HUES64 (cell line): ENCODE data around the gene URB1.
"Not testable (repeated sequence)": the region's sequence is repeated elsewhere in the genome, so short reads cannot be mapped to it uniquely, and the experiment has no call there.

ENCODE experiments used
- H3K27ac ChIP-seq: 2 replicates; pipeline ENCODE4 v1.7.0; 2013; ENCODE audit warnings: low read depth, low read length, inconsistent platforms
- H3K27me3 ChIP-seq: 2 replicates; pipeline ENCODE4 v1.6.1; 2013; ENCODE audit warnings: mild to moderate bottlenecking, low read length; ENCODE audit not compliant: insufficient read depth
- H3K36me3 ChIP-seq: 2 replicates; pipeline ENCODE4 v1.6.1; 2013; ENCODE audit warnings: mild to moderate bottlenecking, low read length; ENCODE audit not compliant: insufficient read depth
- H3K4me1 ChIP-seq: 2 replicates; pipeline ENCODE4 v1.6.1; 2013; ENCODE audit warnings: mild to moderate bottlenecking, low read length, moderate library complexity; ENCODE audit not compliant: insufficient read depth
- H3K4me3 ChIP-seq: 2 replicates; pipeline ENCODE4 v1.5.1; 2013; ENCODE audit warnings: mild to moderate bottlenecking, low read length, moderate library complexity
- H3K9ac ChIP-seq: 2 replicates; pipeline ENCODE4 v1.6.1; 2013; ENCODE audit warnings: mild to moderate bottlenecking, low read depth, low read length
- H3K9me3 ChIP-seq: 2 replicates; pipeline ENCODE4 v1.6.1; 2013; ENCODE audit warnings: low read depth, low read length; ENCODE audit not compliant: insufficient read depth
- WGBS: fragments of 150-250, 120-280 bp; methylation state at CpG from one replicate; pipeline ENCODE4 v1.1.7; 2013; ENCODE audit warnings: missing lambda C conversion rate; 5-methylcytosine and 5-hydroxymethylcytosine counted together

URB1 gene

GRCh38 chr21:32410916-32411315 is 18.1 kb upstream of the URB1 start:
- no peak overlapping the region for H3K27ac ChIP-seq
- H3K9me3 ChIP-seq, result no peaks in the 10 kb centered on the region
- no peaks in the 10 kb centered on the region for H3K36me3 ChIP-seq
- H3K9ac ChIP-seq, result no peak overlapping the region
- peaks cover 67% of the 10 kb centered on the region for H3K27me3 ChIP-seq
- peaks cover 18% of the 10 kb centered on the region for H3K4me1 ChIP-seq
- 90% methylated on average over 4 of the region's 5 CpGs for WGBS
- no peak overlapping the region for H3K4me3 ChIP-seq

GRCh38 chr21:32410291-32410690 is 17.5 kb upstream of the URB1 start:
- WGBS, result 92% methylated on average over 4 of the region's 4 CpGs
- no peak overlapping the region for H3K4me3 ChIP-seq
- H3K27ac ChIP-seq, result no peak overlapping the region

DNA sequence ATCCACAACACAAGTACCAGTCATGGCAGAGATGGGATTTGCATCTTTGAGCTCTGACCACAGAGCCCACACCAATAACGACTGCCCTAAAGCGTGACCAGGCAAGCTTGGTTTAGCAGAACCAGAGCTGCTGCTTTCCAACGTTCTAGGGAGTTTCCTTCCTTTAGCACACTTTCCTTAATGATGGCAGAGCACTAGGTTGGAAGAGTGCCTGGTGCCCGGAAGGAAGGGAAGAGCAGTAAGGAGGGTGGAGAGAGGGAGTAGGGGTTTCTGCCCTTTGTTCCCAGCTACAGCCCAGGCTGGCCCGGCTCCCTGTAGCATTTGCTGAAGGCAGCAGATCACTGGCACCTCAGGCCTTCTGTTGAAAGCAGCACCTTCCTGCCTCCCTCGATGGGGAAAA is 13.6 kb upstream of the URB1 start:
- no peak overlapping the region for H3K9ac ChIP-seq
- H3K27ac ChIP-seq, result no peak overlapping the region
- WGBS, result 90% methylated on average over 6 of the region's 6 CpGs
- H3K36me3 ChIP-seq, result no peaks in the 10 kb centered on the region
- no peaks in the 10 kb centered on the region for H3K9me3 ChIP-seq
- no peak overlapping the region for H3K4me3 ChIP-seq
- H3K27me3 ChIP-seq, result peaks cover 28% of the 10 kb centered on the region
- H3K4me1 ChIP-seq, result peaks cover 4% of the 10 kb centered on the region; the same call in 1 of the 2 replicates

More at GRCh38 chr21:32410291-32410690, 17.5 kb upstream of the URB1 start:
- Histone ChIP-seq H3K27me3 (peaks cover 67% of the 10 kb centered on the region), H3K36me3 (no peaks in the 10 kb centered on the region), H3K9ac (no peak overlapping the region), H3K4me1 (peaks cover 12% of the 10 kb centered on the region), H3K9me3 (no peaks in the 10 kb centered on the region)

DNA sequence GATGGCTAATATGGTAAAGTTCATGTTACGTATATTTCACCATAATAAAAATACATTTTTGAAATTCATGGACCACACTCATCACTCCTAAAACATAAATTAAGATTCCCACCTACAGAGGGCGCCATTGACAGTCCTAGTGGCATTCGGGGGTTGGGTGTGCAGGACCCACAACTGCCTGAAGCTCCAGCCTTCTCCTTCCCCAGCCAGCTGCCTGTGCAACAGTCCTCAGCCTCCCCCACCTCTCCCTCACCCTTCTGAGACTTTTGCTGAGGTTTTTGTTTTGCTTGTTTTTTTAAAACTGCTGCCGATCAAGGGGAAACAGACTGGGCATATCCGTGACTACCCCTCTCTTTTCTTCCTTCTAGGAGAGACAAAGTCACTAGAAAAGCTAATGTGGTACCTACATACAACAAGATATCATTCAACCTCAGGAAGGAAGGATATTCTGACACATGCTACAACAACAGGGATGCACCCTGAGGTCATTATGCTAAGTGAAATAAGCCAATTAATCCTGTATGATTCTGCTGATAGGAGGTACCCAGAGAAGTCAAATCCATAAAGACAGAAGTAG is 10.5 kb upstream of the URB1 start:
- no peak overlapping the region for H3K27ac ChIP-seq
- no peak overlapping the region for H3K9ac ChIP-seq
- H3K27me3 ChIP-seq, result no peaks in the 10 kb centered on the region
- H3K9me3 ChIP-seq, result no peaks in the 10 kb centered on the region
- 31% methylated on average over 4 of the region's 5 CpGs for WGBS
- no peak overlapping the region for H3K4me3 ChIP-seq
- peaks cover 4% of the 10 kb centered on the region; the same call in 1 of the 2 replicates for H3K4me1 ChIP-seq
- H3K36me3 ChIP-seq, result no peaks in the 10 kb centered on the region

- Histone ChIP-seq H3K9me3 (0 out of 2 replicates have a peak, but pooled peaks cover 4% of the 10 kb centered on the region), H3K27ac (peak overlapping the region; percentile 48; the same call in 1 of the 2 replicates), H3K9ac (no peak overlapping the region), H3K27me3 (peaks cover 5% of the 10 kb centered on the region; the same call in 1 of the 2 replicates), H3K4me3 (peak overlapping the region; percentile 83), H3K36me3 (peaks cover 3% of the 10 kb centered on the region), H3K4me1 (0 out of 2 replicates have a peak, but pooled peaks cover 3% of the 10 kb centered on the region)
- WGBS, result 85% methylated on average over 9 of the region's 9 CpGs
Observed at GRCh38 chr21:32393677-32394001, 827 bp upstream of the URB1 start.

- Histone ChIP-seq H3K27ac (no peak overlapping the region), H3K27me3 (peaks cover 5% of the 10 kb centered on the region; the same call in 1 of the 2 replicates), H3K4me1 (peaks cover 3% of the 10 kb centered on the region), H3K9ac (peak overlapping the region; percentile 76), H3K36me3 (peaks cover 3% of the 10 kb centered on the region), H3K4me3 (peak overlapping the region; percentile 83), H3K9me3 (0 out of 2 replicates have a peak, but pooled peaks cover 4% of the 10 kb centered on the region)
- WGBS, result 1% methylated on average over 32 of the region's 32 CpGs
Observed at GRCh38 chr21:32392299-32392879, 423 bp downstream of the URB1 start.

DNA sequence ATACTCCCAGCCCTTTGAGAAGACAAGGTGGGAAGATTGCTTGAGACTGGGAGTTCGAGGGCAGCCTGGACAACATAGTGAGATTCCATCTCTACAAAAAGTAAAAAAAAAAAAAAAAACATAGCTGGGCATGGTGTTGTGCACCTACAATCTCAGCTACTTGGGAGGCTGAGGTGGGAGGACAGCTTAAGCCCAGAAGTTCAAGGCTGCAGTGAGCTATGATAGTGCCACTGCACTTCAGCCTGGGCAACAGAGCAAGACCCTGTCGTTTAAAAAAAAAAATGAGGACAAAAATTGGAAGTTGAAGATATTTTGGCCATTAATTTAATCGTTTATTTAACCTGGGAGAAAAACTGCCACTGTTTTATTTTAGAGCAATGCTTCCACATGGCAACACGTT is 1.1 kb downstream of the URB1 start:
- Histone ChIP-seq H3K27ac (no peak overlapping the region), H3K27me3 (peaks cover 5% of the 10 kb centered on the region; the same call in 1 of the 2 replicates), H3K36me3 (peaks cover 3% of the 10 kb centered on the region), H3K4me3 (peak overlapping the region; percentile 83), H3K9me3 (no peaks in the 10 kb centered on the region), H3K9ac (no peak overlapping the region), H3K4me1 (peaks cover 3% of the 10 kb centered on the region)
- WGBS, result 64% methylated on average over 3 of the region's 4 CpGs

DNA sequence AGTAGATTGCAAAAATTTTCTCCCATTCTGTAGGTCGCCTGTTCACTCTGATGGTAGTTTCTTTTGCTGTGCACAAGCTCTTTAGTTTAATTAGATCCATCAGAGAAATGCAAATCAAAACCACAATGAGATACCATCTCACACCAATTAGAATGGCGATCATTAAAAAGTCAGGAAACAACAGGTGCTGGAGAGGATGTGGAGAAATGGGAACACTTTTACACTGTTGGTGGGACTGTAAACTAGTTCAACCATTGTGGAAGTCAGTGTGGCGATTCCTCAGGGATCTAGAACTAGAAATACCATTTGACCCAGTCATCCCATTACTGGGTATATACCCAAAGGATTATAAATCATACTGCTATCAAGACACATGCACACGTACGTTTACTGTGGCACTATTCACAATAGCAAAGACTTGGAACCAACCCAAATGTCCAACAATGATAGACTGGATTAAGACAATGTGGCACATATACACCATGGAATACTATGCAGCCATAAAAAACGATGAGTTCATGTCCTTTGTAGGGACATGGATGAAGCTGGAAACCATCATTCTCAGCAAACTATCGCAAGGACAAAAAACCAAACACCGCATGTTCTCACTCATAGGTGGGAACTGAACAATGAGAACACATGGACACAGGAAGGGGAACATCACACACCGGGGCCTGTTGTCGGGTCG is 2.1 kb downstream of the URB1 start:
- not testable (repeated sequence) for H3K27ac ChIP-seq, H3K36me3 ChIP-seq, H3K27me3 ChIP-seq, H3K9ac ChIP-seq, H3K4me1 ChIP-seq, H3K9me3 ChIP-seq, H3K4me3 ChIP-seq
- WGBS, result 98% methylated on average over 5 of the region's 11 CpGs

DNA sequence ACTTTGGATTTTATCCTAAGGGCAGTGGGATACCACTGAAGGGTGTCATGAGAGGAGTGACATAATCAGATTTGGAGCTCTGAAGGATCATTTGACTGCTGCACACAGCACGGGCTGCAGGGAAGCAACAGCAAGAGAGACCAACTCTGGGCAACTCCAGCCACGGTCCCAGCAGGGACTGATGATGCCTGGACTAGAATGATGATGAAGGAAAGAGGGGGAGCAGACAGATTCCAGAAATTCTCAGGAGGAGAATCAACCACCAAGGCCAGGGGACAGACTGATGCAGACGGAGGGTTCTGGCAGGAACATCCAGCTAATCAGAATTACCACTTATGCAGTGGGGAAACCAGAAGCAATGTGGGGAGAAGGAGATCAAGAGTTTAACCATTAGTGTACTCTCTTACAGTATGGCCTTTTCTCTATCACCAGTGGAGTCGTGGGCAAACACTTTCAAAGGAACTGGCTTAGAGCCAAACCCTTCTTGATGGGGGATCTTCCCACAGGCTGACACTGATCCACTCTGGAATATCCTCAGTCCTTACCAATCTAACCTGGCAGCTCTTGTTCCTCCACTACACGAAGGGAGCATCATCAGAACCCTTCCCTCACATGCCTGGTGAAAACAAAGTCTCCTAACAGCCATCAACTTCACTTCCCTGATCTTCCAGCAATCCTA is 3.3 kb downstream of the URB1 start:
- H3K4me1 ChIP-seq, result peaks cover 3% of the 10 kb centered on the region
- WGBS, result 86% methylated on average over 5 of the region's 5 CpGs
- peaks cover 13% of the 10 kb centered on the region for H3K36me3 ChIP-seq
- H3K9ac ChIP-seq, result no peak overlapping the region
- H3K27me3 ChIP-seq, result no peaks in the 10 kb centered on the region
- H3K4me3 ChIP-seq, result no peak overlapping the region
- no peaks in the 10 kb centered on the region for H3K9me3 ChIP-seq
- H3K27ac ChIP-seq, result no peak overlapping the region

DNA sequence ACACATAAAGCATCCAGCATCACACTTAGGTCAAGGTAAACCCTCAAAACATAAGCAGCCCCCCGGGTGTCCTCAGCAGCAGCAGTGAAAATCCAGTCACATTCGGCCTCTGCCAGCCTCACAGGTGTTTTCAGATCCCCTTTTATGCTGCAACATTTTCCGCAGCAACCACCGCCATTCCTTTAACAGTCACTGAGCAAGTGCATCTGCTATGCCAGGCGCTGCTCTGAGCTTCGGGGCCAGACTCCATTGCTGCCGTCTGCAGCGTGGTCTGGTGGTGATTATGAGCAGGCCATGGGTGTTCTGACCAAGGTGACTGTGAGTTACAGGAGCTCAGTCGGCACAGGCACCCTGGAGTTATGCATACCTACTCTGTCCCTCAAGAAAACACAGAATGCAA is 4.5 kb downstream of the URB1 start:
- no peak overlapping the region for H3K9ac ChIP-seq
- H3K4me1 ChIP-seq, result peaks cover 3% of the 10 kb centered on the region
- 89% methylated on average over 9 of the region's 9 CpGs for WGBS
- no peak overlapping the region for H3K4me3 ChIP-seq
- H3K36me3 ChIP-seq, result peaks cover 25% of the 10 kb centered on the region
- H3K27me3 ChIP-seq, result no peaks in the 10 kb centered on the region
- H3K9me3 ChIP-seq, result no peaks in the 10 kb centered on the region
- H3K27ac ChIP-seq, result no peak overlapping the region

- Histone ChIP-seq H3K9ac (no peak overlapping the region), H3K27me3 (no peaks in the 10 kb centered on the region), H3K27ac (no peak overlapping the region), H3K9me3 (no peaks in the 10 kb centered on the region), H3K36me3 (peaks cover 36% of the 10 kb centered on the region), H3K4me1 (peaks cover 3% of the 10 kb centered on the region), H3K4me3 (no peak overlapping the region)
- 93% methylated on average over 8 of the region's 8 CpGs for WGBS
Observed at GRCh38 chr21:32387151-32387550, 5.7 kb downstream of the URB1 start.
